ENCODE measurements around the gene MAGEA8. TPM values are rescaled to one million over a fixed set of nuclear protein-coding genes. Genes with fewer than 3 reads are reported as not detected.

Gene MAGEA8
- 0.81 and 0.99 TPM in 2 replicates for total RNA-seq (2011; cell fraction: chromatin; rRNA removed; ENCODE audit: low replicate concordance)
- 1.0 and 1.2 TPM in 2 replicates for total RNA-seq (2011; cell fraction: nucleolus; rRNA removed)
- 1.1 and 2.4 TPM in 2 replicates for total RNA-seq (2011; cell fraction: nucleoplasm; rRNA removed)
- total RNA-seq (2014; rRNA removed) (1.5 and 1.8 TPM in 2 replicates), total RNA-seq (2014; rRNA removed; fragmentation: Illumina TruSeq; extraction: Trizol) (1.5 and 1.9 TPM in 2 replicates), total RNA-seq (2015; rRNA removed; fragmentation: Illumina TruSeq; extraction: Trizol) (1.3 and 1.8 TPM in 2 replicates), total RNA-seq (2021) (2.2 and 2.9 TPM in 2 replicates), polyA plus RNA-seq (2011; rRNA removed) (1.3 and 4.6 TPM in 2 replicates), polyA plus RNA-seq (2014; fragmentation: Illumina TruSeq; extraction: Trizol) (2.2 and 2.4 TPM in 2 replicates), polyA plus RNA-seq (2014; fragmentation: Nextera tagmentation; extraction: Ambion mirVana) (1 to 10 TPM in 1 of 2 experiments, under 1 TPM in 1; 0.49 to 1.7 TPM), polyA plus RNA-seq (2014; rRNA removed) (2.1 and 2.5 TPM in 2 replicates), polyA minus RNA-seq (2011; rRNA and poly(A)+ RNA removed) (0.99 and 3.0 TPM in 2 replicates), Bru-seq, nascent RNA (percentile 44 among the genes with signal in this experiment), BruChase-seq, experiment 1, labeled RNA remaining after a 2-hour chase (percentile 35 among the genes with signal in this experiment), BruChase-seq, experiment 2, labeled RNA remaining after a 6-hour chase (percentile 42 among the genes with signal in this experiment)
- polyA plus RNA-seq (2011; cell fraction: cytosol; rRNA removed), result 1.3 and 3.0 TPM in 2 replicates
- 0.45 and 1.7 TPM in 2 replicates for polyA plus RNA-seq (2011; cell fraction: nucleus; rRNA removed)
- 3.4 and 5.4 TPM in 2 replicates for polyA plus RNA-seq (2012)
- polyA minus RNA-seq (2011; cell fraction: cytosol; rRNA and poly(A)+ RNA removed), result 1.0 TPM in 1 of 2 replicates, not detected in the other
- polyA minus RNA-seq (2011; cell fraction: nucleus; rRNA and poly(A)+ RNA removed), result 0.40 and 0.44 TPM in 2 replicates
- long read RNA-seq, experiment 1, transcript MAGEA8-201 (3 exons, 1,778 nt), result major isoform, 13 of 16 reads
- long read RNA-seq, experiment 1, partial matches to known transcripts, result 0 of 16 reads
- long read RNA-seq, experiment 1, other reads (novel, unspliced or antisense), result 3 of 16 reads
- long read RNA-seq, experiment 2, partial matches to known transcripts, result 0 of 1 reads
- long read RNA-seq, experiment 2, other reads (novel, unspliced or antisense), result 0 of 1 reads
- long read RNA-seq, experiment 3, transcript MAGEA8-201 (3 exons, 1,778 nt), result major isoform, 6 of 7 reads
- long read RNA-seq, experiment 3, partial matches to known transcripts, result 1 of 7 reads
- long read RNA-seq, experiment 3, other reads (novel, unspliced or antisense), result 0 of 7 reads

GRCh38 chrX:149881081-149881711, at the start of gene MAGEA8:
TSS of gene MAGEA8 (plus strand) at chrX:149881183. CDS start at chrX:149884273, 3,090 bp downstream.
- FAIRE-seq, result peak; percentile 64
- CTCF ChIA-PET (ENCODE audit: low intra/inter-chr PET ratio), result interaction anchor here (0.7 kb wide), 1 partner anchor 388 kb away, joined by 3 read pairs; no protein-coding TSS in a partner anchor
- TF ChIP-seq DACH1 (IDR thresholded peaks at IDR 0.05; ENCODE audit: partially characterized antibody), result no peak
- 0 out of 2 replicates have a peak, but pooled peaks have one; percentile 18 for TF ChIP-seq ZBTB12 (CRISPR knock-in tag; IDR thresholded peaks at IDR 0.05)
- peak; percentile 36; the same call in 1 of the 2 replicates for TF ChIP-seq ZBTB9 (CRISPR knock-in tag; IDR thresholded peaks at IDR 0.05)
- peak; percentile 80; the same call in 1 of the 2 replicates for TF ChIP-seq ZNF263 (CRISPR knock-in tag; IDR thresholded peaks at IDR 0.05; ENCODE audit: borderline replicate concordance)
- no peak for TF ChIP-seq NFXL1 (CRISPR knock-in tag; IDR thresholded peaks at IDR 0.05)

More at GRCh38 chrX:149881081-149881711, at the start of gene MAGEA8:
- H2AFZ ChIP-seq (ENCODE audit: low read depth, low read length), result peak within 1 kb of the TSS; percentile 90
- POLR2A ChIA-PET, result interaction anchor here (0.7 kb wide), 1 partner anchor 33 kb away, joined by 3 read pairs; no protein-coding TSS in a partner anchor
- no peaks in the 10 kb centered on the region for H4K20me1 ChIP-seq (replicated peaks; ENCODE audit: control insufficient read depth, insufficient read depth, low read length)
- no peaks in the 10 kb centered on the region for H3K79me2 ChIP-seq (ENCODE audit: control insufficient read depth, insufficient read depth, low read length)
- WGBS (ENCODE audit: insufficient coverage, low coverage, missing lambda C conversion rate), result 22% methylated on average over 15 of the region's 33 CpGs
- DNase-seq (ENCODE audit: extremely low read depth in 1 of 4, low spot score in 3 of 4), result peak; percentile 63 to 69 (median 66)
- ATAC-seq, result peak; percentile 93
- in situ Hi-C loops (cut with MboI), result no loop called here
- BruUV-seq (replicated peaks), result no TSS peak
- H3K27me3 ChIP-seq (ENCODE audit: control insufficient read depth in 2 of 2, insufficient read depth in 2 of 2, low read length in 2 of 2), result no peaks in the 10 kb centered on the region
- no peaks in the 10 kb centered on the region for H3K36me3 ChIP-seq (ENCODE audit: control insufficient read depth, insufficient read depth, low read length)
- peak within 1 kb of the TSS; percentile 46 for H3K4me3 ChIP-seq
- intact Hi-C loops (cut with micrococcal nuclease), result loop anchor here (10.0 kb wide), 1 partner anchor 814 kb away; the partner anchor contains the start of gene MTMR1
- H3K4me1 ChIP-seq (replicated peaks in 1 of 2; ENCODE audit: control insufficient read depth in 2 of 2, insufficient read depth in 2 of 2, low read length in 2 of 2), result peaks cover 0 to 17% of the 10 kb centered on the region in 2 experiments; a peak in 3 of 5 replicates
- H3K9ac ChIP-seq (ENCODE audit: insufficient read depth in 1 of 2, low read depth in 2 of 2, low read length in 2 of 2), result peak within 1 kb of the TSS; percentile 57 to 75; a peak in 3 of 4 replicates
- peak within 1 kb of the TSS; percentile 66 for H3K4me2 ChIP-seq (ENCODE audit: insufficient read depth, low read length)
- peak within 1 kb of the TSS; percentile 61; the same call in 2 of the 3 replicates for H3K27ac ChIP-seq (ENCODE audit: extremely low read depth, low read depth, low read length)
- no peaks in the 10 kb centered on the region for H3K9me1 ChIP-seq (ENCODE audit: control insufficient read depth, insufficient read depth, low read length)
- no peaks in the 10 kb centered on the region for H3K9me3 ChIP-seq (replicated peaks; ENCODE audit: control insufficient read depth, insufficient read depth, low read depth, low read length)

Data from K562 (cell line).